Panc1 (cell line): ENCODE data around the gene EYA2. TPM values are rescaled to one million over a fixed set of nuclear protein-coding genes. Genes with fewer than 3 reads are reported as not detected.

ENCODE experiments used
- ATAC-seq: fragments of 200-7000 bp; cut with Tn5 transposase; 2 replicates; pipeline ENCODE4 v1.9.1; 2020; ENCODE audit warnings: mild to moderate bottlenecking, moderate library complexity
- BruUV-seq: library from RNA; stranded (reverse); fragments of 400-500 nt; replicated peaks from 2 replicates; lab custom pipeline; 2021; lab: Mats Ljungman, UMichigan
- CTCF ChIA-PET: fragments of 300-600 bp; sonication (Branson Sonifier 250); formaldehyde crosslinking; loops from one replicate; lab custom pipeline; 2022; ENCODE audit warnings: antibody characterized with exemption; lab: Charles Lee
- POLR2A ChIA-PET: fragments of 300-600 bp; sonication (Branson Sonifier 250); formaldehyde crosslinking; loops from one replicate; lab custom pipeline; 2022; ENCODE audit warnings: antibody characterized with exemption; lab: Charles Lee
- DNase-seq: peaks from one replicate; pipeline ENCODE4 v3.0.0-alpha.2; 2010; ENCODE audit warnings: low read depth, low spot score
- H3K27ac ChIP-seq: 2 replicates; pipeline ENCODE4 v1.5.1; 2011; ENCODE audit warnings: mild to moderate bottlenecking, low read length, inconsistent platforms
- H3K27me3 ChIP-seq: fragments of 200-500 bp; sonication (Bioruptor generic); 2 replicates; pipeline ENCODE4 v1.6.0; 2014; ENCODE audit warnings: low read length, inconsistent platforms; ENCODE audit not compliant: control insufficient read depth, insufficient read depth
- H3K36me3 ChIP-seq: fragments of 200-500 bp; sonication (Bioruptor generic); 2 replicates; pipeline ENCODE4 v1.5.1; 2014; ENCODE audit warnings: inconsistent platforms, mild to moderate bottlenecking, low read length, moderate library complexity; ENCODE audit not compliant: control insufficient read depth, insufficient read depth
- H3K4me1 ChIP-seq: 2 replicates; pipeline ENCODE4 v1.5.1; 2011; ENCODE audit warnings: inconsistent platforms, mild to moderate bottlenecking, low read length, moderate library complexity; ENCODE audit not compliant: control insufficient read depth, insufficient read depth
- H3K4me3 ChIP-seq, 2 experiments: 2 replicates each; pipeline ENCODE4 v1.5.1; 2011 to 2012; ENCODE audit warnings: low read depth in 2 of 2, low read length in 2 of 2, mild to moderate bottlenecking in 2 of 2, inconsistent platforms in 1 of 2, moderate library complexity in 1 of 2
- H3K9me3 ChIP-seq: fragments of 200-500 bp; sonication (Bioruptor generic); 2 replicates; pipeline ENCODE4 v1.5.1; 2014; ENCODE audit warnings: low read depth, mild to moderate bottlenecking, inconsistent platforms, low read length, moderate library complexity; ENCODE audit not compliant: control insufficient read depth, insufficient read depth
- POLR2AphosphoS5 ChIP-seq: IDR thresholded peaks from 2 replicates; pipeline ENCODE4 v1.6.1; 2012; ENCODE audit warnings: mild to moderate bottlenecking, low read depth, low read length, moderate library complexity
- REST ChIP-seq, 2 experiments: IDR thresholded peaks; 2 replicates each; pipeline ENCODE4 v1.6.1; 2011 to 2012; ENCODE audit warnings: low read depth in 2 of 2, control low read depth in 1 of 2, low read length in 1 of 2, mild to moderate bottlenecking in 1 of 2, moderate library complexity in 1 of 2; ENCODE audit not compliant: insufficient read depth in 1 of 2
- SIN3A ChIP-seq: IDR thresholded peaks from 2 replicates; pipeline ENCODE4 v1.6.1; 2012; ENCODE audit warnings: low read depth, mild to moderate bottlenecking, low read length, moderate library complexity, borderline replicate concordance; ENCODE audit not compliant: insufficient read depth
- TCF7L2 ChIP-seq: IDR thresholded peaks from 2 replicates; pipeline ENCODE4 v1.6.1; 2011; ENCODE audit warnings: mild to moderate bottlenecking, low read depth, low read length, inconsistent platforms
- in situ Hi-C: cut with HindIII; loops from 2 replicates; pipeline ENCODE4 v1.10.0; 2016; ENCODE audit warnings: low sequenced_read_pairs, low pct_unique_long_range_greater_than_20kb
- intact Hi-C: fragments of 100-400 bp; cut with micrococcal nuclease; formaldehyde crosslinking; loops from one replicate; pipeline ENCODE4 v1.10.0; 2022; ENCODE audit not compliant: unreplicated experiment
- total RNA-seq: library from RNA; stranded (reverse); gene quantifications from one replicate; pipeline ENCODE4 v1.2.1, GENCODE V29; 2021; ENCODE audit not compliant: unreplicated experiment
- TF ChIP-seq, protein P1 (sequence below): fragments of 450-650 bp; IDR thresholded peaks from 2 replicates; pipeline ENCODE4 v1.5.1; 2017; ENCODE audit warnings: mild to moderate bottlenecking

Gene EYA2
- total RNA-seq, 1 experiment from 2014 or later = 1.9 TPM

DNA sequence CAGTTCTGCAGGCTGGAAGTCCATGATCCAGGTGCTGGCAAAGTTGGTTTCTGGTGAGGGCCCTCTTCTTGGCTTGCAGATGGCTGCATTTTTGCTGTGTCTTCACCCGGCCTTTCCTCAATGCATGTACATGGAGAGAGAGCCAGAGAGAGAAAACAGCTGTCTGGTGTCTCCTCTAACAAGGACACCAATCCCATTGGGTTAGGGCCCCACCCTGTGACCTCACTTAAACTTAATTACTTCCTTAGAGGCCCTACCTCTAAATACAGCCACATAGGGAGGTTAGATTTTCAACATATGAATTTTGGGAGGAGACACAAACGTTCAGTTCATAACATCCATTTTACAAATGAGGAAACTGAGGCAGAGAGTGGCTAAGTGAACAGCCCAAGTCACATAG, 259.4 kb downstream of the EYA2 start:
- intact Hi-C loops = no loop called here

DNA sequence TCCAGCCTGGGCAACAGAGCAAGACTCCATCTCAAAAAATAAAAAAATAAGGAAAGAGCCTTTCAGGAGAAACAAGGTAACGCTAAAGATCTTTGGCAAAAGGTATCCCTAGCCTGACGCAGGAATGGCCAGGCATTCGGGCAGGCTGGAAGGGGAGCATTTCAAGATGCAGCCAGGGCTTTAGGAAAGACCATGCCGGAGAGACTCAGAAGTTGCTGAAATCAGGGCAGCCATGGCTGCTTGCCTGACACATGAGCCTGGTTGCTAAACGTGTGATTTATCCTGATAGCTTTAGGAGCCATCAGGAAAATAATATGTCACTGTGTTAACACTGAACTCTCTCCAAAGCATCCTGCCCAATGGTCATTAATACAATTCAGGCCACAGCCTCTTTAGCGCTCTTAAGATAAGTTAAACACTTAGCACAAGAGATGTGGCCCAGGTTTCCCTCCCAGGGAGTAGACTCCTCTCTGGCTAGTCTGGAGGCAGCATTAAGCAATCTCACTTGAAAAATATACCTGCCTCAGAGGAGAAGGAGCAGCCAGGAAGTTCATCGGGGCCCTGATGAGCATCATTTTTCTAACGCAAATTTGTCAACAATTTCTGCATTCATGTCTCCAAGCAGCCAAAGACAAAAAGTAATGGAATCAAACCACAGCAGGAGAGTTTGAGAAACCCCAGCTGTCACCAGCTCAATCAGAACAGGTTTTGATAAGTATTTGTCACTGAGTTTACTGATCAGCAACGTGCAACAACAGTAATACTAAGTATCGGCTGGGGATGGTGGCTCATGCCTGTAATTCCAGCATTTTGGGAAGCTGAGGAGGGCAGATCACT, 261.9 kb downstream of the EYA2 start:
- H3K27ac ChIP-seq = no peak overlapping the region
- TF ChIP-seq TCF7L2 = no peak
- TF ChIP-seq SIN3A = no peak
- no peak for TF ChIP-seq POLR2AphosphoS5
- no peak for TF ChIP-seq REST (IDR thresholded peaks at IDR 0.05; ENCODE audit: insufficient read depth in 1 of 2, low read depth in 2 of 2, low read length in 1 of 2)
- TF ChIP-seq, protein P1, sequence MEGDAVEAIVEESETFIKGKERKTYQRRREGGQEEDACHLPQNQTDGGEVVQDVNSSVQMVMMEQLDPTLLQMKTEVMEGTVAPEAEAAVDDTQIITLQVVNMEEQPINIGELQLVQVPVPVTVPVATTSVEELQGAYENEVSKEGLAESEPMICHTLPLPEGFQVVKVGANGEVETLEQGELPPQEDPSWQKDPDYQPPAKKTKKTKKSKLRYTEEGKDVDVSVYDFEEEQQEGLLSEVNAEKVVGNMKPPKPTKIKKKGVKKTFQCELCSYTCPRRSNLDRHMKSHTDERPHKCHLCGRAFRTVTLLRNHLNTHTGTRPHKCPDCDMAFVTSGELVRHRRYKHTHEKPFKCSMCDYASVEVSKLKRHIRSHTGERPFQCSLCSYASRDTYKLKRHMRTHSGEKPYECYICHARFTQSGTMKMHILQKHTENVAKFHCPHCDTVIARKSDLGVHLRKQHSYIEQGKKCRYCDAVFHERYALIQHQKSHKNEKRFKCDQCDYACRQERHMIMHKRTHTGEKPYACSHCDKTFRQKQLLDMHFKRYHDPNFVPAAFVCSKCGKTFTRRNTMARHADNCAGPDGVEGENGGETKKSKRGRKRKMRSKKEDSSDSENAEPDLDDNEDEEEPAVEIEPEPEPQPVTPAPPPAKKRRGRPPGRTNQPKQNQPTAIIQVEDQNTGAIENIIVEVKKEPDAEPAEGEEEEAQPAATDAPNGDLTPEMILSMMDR = no peak
- H3K4me3 ChIP-seq = no peak overlapping the region
- H3K36me3 ChIP-seq = no peaks in the 10 kb centered on the region
- CTCF ChIA-PET = no interaction called here
- DNase-seq (no peak), ATAC-seq (no peak; the same call in 1 of the 2 replicates)
- H3K27me3 ChIP-seq = no peaks in the 10 kb centered on the region
- in situ Hi-C loops (no loop called here), intact Hi-C loops (no loop called here)
- H3K4me1 ChIP-seq = no peaks in the 10 kb centered on the region
- no peaks in the 10 kb centered on the region for H3K9me3 ChIP-seq
- POLR2A ChIA-PET = no interaction called here
- BruUV-seq = no TSS peak

More for the DNA sequence above, 259.4 kb downstream of the EYA2 start:
- H3K27me3 ChIP-seq = no peaks in the 10 kb centered on the region
- BruUV-seq = no TSS peak
- no peak overlapping the region for H3K4me3 ChIP-seq
- H3K4me1 ChIP-seq = no peaks in the 10 kb centered on the region
- DNase-seq (no peak), ATAC-seq (no peak)
- no peaks in the 10 kb centered on the region for H3K9me3 ChIP-seq
- no peak overlapping the region for H3K27ac ChIP-seq
- POLR2A ChIA-PET = no interaction called here
- in situ Hi-C loops = no loop called here
- H3K36me3 ChIP-seq = no peaks in the 10 kb centered on the region
- TF ChIP-seq TCF7L2 = no peak
- TF ChIP-seq SIN3A = no peak
- TF ChIP-seq REST (IDR thresholded peaks at IDR 0.05; ENCODE audit: insufficient read depth in 1 of 2, low read depth in 2 of 2, low read length in 1 of 2) = no peak
- TF ChIP-seq POLR2AphosphoS5 = no peak
- TF ChIP-seq, protein P1 = no peak
- CTCF ChIA-PET = no interaction called here
